Activated CD4-positive, alpha-beta T cell treated with anti-CD3 and anti-CD28 coated beads for 48 hours (primary cell): ENCODE measurements around the gene FAM200C.

Experiments
- DNase-seq: peaks from one replicate; pipeline ENCODE4 v3.0.0-alpha.2; 2020

Gene FAM200C

GRCh38 chr5:160399402-160400353, at the start of gene FAM200C:
Gene FAM200C (minus strand): TSS chr5:160400054. CDS start chr5:160395490, 4,564 bp downstream.
- peak; percentile 83 for DNase-seq

- no peak for DNase-seq
Measured at GRCh38 chr5:160449458-160449857, 49.6 kb upstream of the FAM200C start.

GRCh38 chr5:160448886-160449285, 49.0 kb upstream of the FAM200C start:
- DNase-seq: no peak

- no peak for DNase-seq
Measured at GRCh38 chr5:160445751-160446150, 45.9 kb upstream of the FAM200C start.

GRCh38 chr5:160445132-160445531, 45.3 kb upstream of the FAM200C start:
- DNase-seq: no peak

GRCh38 chr5:160444407-160444806, 44.6 kb upstream of the FAM200C start:
- DNase-seq: no peak

GRCh38 chr5:160442824-160443431, 43.1 kb upstream of the FAM200C start:
- DNase-seq: no peak

GRCh38 chr5:160441311-160441781, 41.5 kb upstream of the FAM200C start:
- DNase-seq: no peak

GRCh38 chr5:160439205-160439600, 39.3 kb upstream of the FAM200C start:
- DNase-seq: peak; percentile 94

- DNase-seq: peak; percentile 70
Measured at GRCh38 chr5:160438316-160439204, 38.7 kb upstream of the FAM200C start.

GRCh38 chr5:160437271-160437670, 37.4 kb upstream of the FAM200C start:
- no peak for DNase-seq

GRCh38 chr5:160436661-160437060, 36.8 kb upstream of the FAM200C start:
- DNase-seq: peak; percentile 27

GRCh38 chr5:160436017-160436416, 36.2 kb upstream of the FAM200C start:
- DNase-seq: no peak

- no peak for DNase-seq
Measured at GRCh38 chr5:160435532-160435931, 35.7 kb upstream of the FAM200C start.

- DNase-seq: peak; percentile 40
Measured at GRCh38 chr5:160434022-160434531, 34.2 kb upstream of the FAM200C start.

GRCh38 chr5:160432787-160433186, 32.9 kb upstream of the FAM200C start:
- DNase-seq: no peak

GRCh38 chr5:160432196-160432595, 32.3 kb upstream of the FAM200C start:
- DNase-seq: no peak

- DNase-seq: no peak
Measured at GRCh38 chr5:160427607-160428006, 27.8 kb upstream of the FAM200C start.

- no peak for DNase-seq
Measured at GRCh38 chr5:160423099-160423498, 23.2 kb upstream of the FAM200C start.

GRCh38 chr5:160421625-160422258, 21.9 kb upstream of the FAM200C start, which contains the start of gene PTTG1:
Gene PTTG1 (plus strand): TSS chr5:160421855. CDS start chr5:160422313, 458 bp downstream.
- peak; percentile 96 for DNase-seq

GRCh38 chr5:160420331-160420610, 20.4 kb upstream of the FAM200C start:
- no peak for DNase-seq
